ENCODE data around the gene ARL16.

DNA sequence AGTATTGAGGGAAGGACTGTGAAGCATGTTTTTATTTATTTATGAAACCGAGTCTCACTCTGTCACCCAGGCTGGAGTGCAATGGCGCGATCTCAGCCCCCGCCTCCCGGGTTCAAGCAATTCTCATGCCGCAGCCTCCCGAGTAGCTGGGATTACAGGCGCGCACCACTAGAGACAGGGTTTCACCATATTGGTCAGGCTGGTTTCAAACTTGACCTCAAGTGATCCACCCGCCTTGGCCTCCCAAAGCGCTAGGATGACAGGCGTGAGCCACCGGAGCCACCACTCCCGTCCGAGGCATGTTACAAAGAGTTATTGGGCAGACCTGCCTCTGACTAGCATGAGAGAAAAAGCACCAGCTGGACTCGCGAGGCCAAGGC is 22.6 kb upstream of the ARL16 start:
- TF ChIP-seq, protein P1, sequence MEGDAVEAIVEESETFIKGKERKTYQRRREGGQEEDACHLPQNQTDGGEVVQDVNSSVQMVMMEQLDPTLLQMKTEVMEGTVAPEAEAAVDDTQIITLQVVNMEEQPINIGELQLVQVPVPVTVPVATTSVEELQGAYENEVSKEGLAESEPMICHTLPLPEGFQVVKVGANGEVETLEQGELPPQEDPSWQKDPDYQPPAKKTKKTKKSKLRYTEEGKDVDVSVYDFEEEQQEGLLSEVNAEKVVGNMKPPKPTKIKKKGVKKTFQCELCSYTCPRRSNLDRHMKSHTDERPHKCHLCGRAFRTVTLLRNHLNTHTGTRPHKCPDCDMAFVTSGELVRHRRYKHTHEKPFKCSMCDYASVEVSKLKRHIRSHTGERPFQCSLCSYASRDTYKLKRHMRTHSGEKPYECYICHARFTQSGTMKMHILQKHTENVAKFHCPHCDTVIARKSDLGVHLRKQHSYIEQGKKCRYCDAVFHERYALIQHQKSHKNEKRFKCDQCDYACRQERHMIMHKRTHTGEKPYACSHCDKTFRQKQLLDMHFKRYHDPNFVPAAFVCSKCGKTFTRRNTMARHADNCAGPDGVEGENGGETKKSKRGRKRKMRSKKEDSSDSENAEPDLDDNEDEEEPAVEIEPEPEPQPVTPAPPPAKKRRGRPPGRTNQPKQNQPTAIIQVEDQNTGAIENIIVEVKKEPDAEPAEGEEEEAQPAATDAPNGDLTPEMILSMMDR (IDR thresholded peaks at IDR 0.05; ENCODE audit: low read length), result no peak
- TF ChIP-seq EZH2 (optimal IDR thresholded peaks at IDR 0.05; ENCODE audit: low read depth, low read length) (no peak), EZH2phosphoT487 (IDR thresholded peaks at IDR 0.05; ENCODE audit: low read length) (no peak)
